HCT116 (cell line): ENCODE measurements around the gene UBE2O. TPM values are rescaled to one million over a fixed set of nuclear protein-coding genes. Genes with fewer than 3 reads are reported as not detected.

Source experiments
- ATAC-seq: fragments of 200-7000 bp; cut with Tn5 transposase; 2 replicates; pipeline ENCODE4 v1.9.1; 2020; ENCODE audit warnings: mild to moderate bottlenecking, moderate library complexity
- BruUV-seq: library from RNA; stranded (reverse); fragments of 400-500 nt; replicated peaks from 2 replicates; lab custom pipeline; 2021; lab: Mats Ljungman, UMichigan
- CTCF ChIA-PET: fragments of 300-600 bp; sonication (Branson Sonifier 250); formaldehyde crosslinking; loops from one replicate; lab custom pipeline; 2021; ENCODE audit warnings: antibody characterized with exemption; lab: Charles Lee
- POLR2A ChIA-PET: fragments of 300-600, 350-600 bp; sonication (Branson Sonifier 250); formaldehyde crosslinking; loops from one replicate; lab custom pipeline; 2021; ENCODE audit warnings: antibody characterized with exemption; lab: Charles Lee
- RAD21 ChIA-PET, 2 experiments: fragments of 300-600 bp; sonication (Branson Sonifier 250); formaldehyde crosslinking; loops; one replicate each; lab custom pipeline; 2023; ENCODE audit warnings: low total read pairs in 2 of 2; ENCODE audit not compliant: uncharacterized antibody in 2 of 2, unreplicated experiment in 2 of 2, low non-redundant PET in 1 of 2; lab: Charles Lee
- DNase-seq: peaks from one replicate; pipeline ENCODE4 v3.0.0-alpha.2; 2010; ENCODE audit warnings: low read depth, low spot score
- H2AFZ ChIP-seq: fragments of 200-600 bp; shearing (Covaris generic), sonication (generic); 2 replicates; pipeline ENCODE4 v1.6.1; 2017; ENCODE audit warnings: low read depth, mixed run types, mixed read lengths, antibody characterized with exemption, low read length; ENCODE audit not compliant: poor library complexity, severe bottlenecking
- H3K27ac ChIP-seq: 2 replicates; pipeline ENCODE4 v1.5.1; 2012; ENCODE audit warnings: low read depth, low read length
- H3K27me3 ChIP-seq: fragments of 200-600 bp; sonication (generic); 2 replicates; pipeline ENCODE4 v1.6.1; 2016; ENCODE audit warnings: mixed run types, low read length, mixed read lengths; ENCODE audit not compliant: insufficient read depth
- H3K36me3 ChIP-seq, 2 experiments: fragments of 200-500 bp in 1 of 2; fragments of 200-600 bp in 1 of 2; sonication (Bioruptor generic) in 1 of 2; sonication (generic) in 1 of 2; 2 replicates each; pipeline versions ENCODE4 v1.5.1 to v1.6.1; 2014 to 2016; ENCODE audit warnings: low read length in 2 of 2, inconsistent platforms in 1 of 2, mixed read lengths in 1 of 2, mixed run types in 1 of 2; ENCODE audit not compliant: insufficient read depth in 2 of 2, control insufficient read depth in 1 of 2
- H3K4me1 ChIP-seq, 2 experiments: fragments of 200-600 bp in 1 of 2; sonication (generic) in 1 of 2; 2 replicates each; pipeline versions ENCODE4 v1.5.1 to v1.6.1; 2012 to 2017; ENCODE audit warnings: low read length in 2 of 2, inconsistent platforms in 1 of 2, mild to moderate bottlenecking in 1 of 2, mixed read lengths in 1 of 2, mixed run types in 1 of 2, moderate library complexity in 1 of 2; ENCODE audit not compliant: insufficient read depth in 2 of 2, control insufficient read depth in 1 of 2
- H3K4me2 ChIP-seq: fragments of 200-600 bp; sonication (generic); 2 replicates; pipeline ENCODE4 v1.6.1; 2017; ENCODE audit warnings: mixed run types, low read length, mixed read lengths
- H3K4me3 ChIP-seq, 2 experiments: fragments of 200-600 bp in 1 of 2; sonication (generic) in 1 of 2; replicated peaks in 1 of 2; 2 replicates each; pipeline ENCODE4 v1.5.1; 2011 to 2016; ENCODE audit warnings: low read length in 2 of 2, control low read depth in 1 of 2, low read depth in 1 of 2, mild to moderate bottlenecking in 1 of 2, mixed read lengths in 1 of 2, mixed run types in 1 of 2
- H3K79me2 ChIP-seq: fragments of 200-600 bp; sonication (generic); 2 replicates; pipeline ENCODE4 v1.6.1; 2017; ENCODE audit warnings: mild to moderate bottlenecking, mixed run types, low read length, moderate library complexity, mixed read lengths; ENCODE audit not compliant: insufficient read depth
- H3K9ac ChIP-seq: fragments of 200-600 bp; sonication (generic); 2 replicates; pipeline ENCODE4 v1.6.1; 2016; ENCODE audit warnings: low read length, mixed read lengths
- H3K9me2 ChIP-seq: fragments of 200-600 bp; sonication (generic), shearing (Covaris generic); 2 replicates; pipeline ENCODE4 v1.6.1; 2017; ENCODE audit warnings: mixed run types, mild to moderate bottlenecking, moderate library complexity; ENCODE audit not compliant: insufficient read depth
- H3K9me3 ChIP-seq, 2 experiments: fragments of 200-500 bp in 1 of 2; fragments of 200-600 bp in 1 of 2; sonication (Bioruptor generic) in 1 of 2; sonication (generic) in 1 of 2; 2 replicates each; pipeline ENCODE4 v1.6.1; 2014 to 2017; ENCODE audit warnings: low read length in 2 of 2, mixed read lengths in 2 of 2, inconsistent platforms in 1 of 2, low read depth in 1 of 2, mild to moderate bottlenecking in 1 of 2, mixed run types in 1 of 2, moderate library complexity in 1 of 2; ENCODE audit not compliant: control insufficient read depth in 1 of 2, insufficient read depth in 1 of 2
- H4K20me1 ChIP-seq: fragments of 200-600 bp; sonication (generic), shearing (Covaris generic); 2 replicates; pipeline ENCODE4 v1.6.1; 2017; ENCODE audit warnings: mixed run types, mild to moderate bottlenecking, moderate library complexity; ENCODE audit not compliant: insufficient read depth
- CBX3 ChIP-seq: IDR thresholded peaks from 2 replicates; pipeline ENCODE4 v1.6.1; 2012; ENCODE audit warnings: low read depth
- EGR1 ChIP-seq: IDR thresholded peaks from 2 replicates; pipeline ENCODE4 v1.6.1; 2012; ENCODE audit warnings: low read depth
- ELF1 ChIP-seq: IDR thresholded peaks from 2 replicates; pipeline ENCODE4 v1.6.1; 2012; ENCODE audit warnings: low read depth, borderline replicate concordance
- EZH2 ChIP-seq: fragments of 200-600 bp; sonication (generic); IDR thresholded peaks from 2 replicates; pipeline ENCODE4 v1.6.1; 2017; ENCODE audit warnings: antibody characterized with exemption, mixed run types
- JUND ChIP-seq: IDR thresholded peaks from 2 replicates; pipeline ENCODE4 v1.6.1; 2012
- POLR2A ChIP-seq: IDR thresholded peaks from 2 replicates; pipeline ENCODE4 v1.7.0; 2011; ENCODE audit warnings: borderline replicate concordance; ENCODE audit not compliant: insufficient read depth, insufficient read length; ENCODE audit errors: extremely low read depth
- POLR2AphosphoS5 ChIP-seq: IDR thresholded peaks from 2 replicates; pipeline ENCODE4 v1.6.1; 2011; ENCODE audit warnings: mild to moderate bottlenecking, low read depth, low read length, moderate library complexity
- RAD21 ChIP-seq: IDR thresholded peaks from 2 replicates; pipeline ENCODE4 v1.6.1; 2012; ENCODE audit warnings: low read depth, mild to moderate bottlenecking
- SIN3A ChIP-seq: IDR thresholded peaks from 2 replicates; pipeline ENCODE4 v1.6.1; 2012; ENCODE audit warnings: low read depth
- SP1 ChIP-seq: IDR thresholded peaks from 2 replicates; pipeline ENCODE4 v1.6.1; 2012; ENCODE audit warnings: low read depth
- SRF ChIP-seq: IDR thresholded peaks from 2 replicates; pipeline ENCODE4 v1.6.1; 2012; ENCODE audit warnings: low read depth
- TCF7L2 ChIP-seq: IDR thresholded peaks from 2 replicates; pipeline ENCODE4 v1.7.0; 2011; ENCODE audit warnings: borderline replicate concordance, inconsistent platforms; ENCODE audit not compliant: insufficient read depth, insufficient read length; ENCODE audit errors: extremely low read depth
- YY1 ChIP-seq: IDR thresholded peaks from 2 replicates; pipeline ENCODE4 v1.6.1; 2011; ENCODE audit warnings: low read length, low read depth, moderate library complexity, mild to moderate bottlenecking; ENCODE audit not compliant: insufficient replicate concordance; ENCODE audit errors: extremely low read depth
- ZFX ChIP-seq: fragments of 450-650 bp; IDR thresholded peaks from 2 replicates; pipeline ENCODE4 v1.6.1; 2017
- ZNF274 ChIP-seq: fragments of 200-500 bp; sonication (Bioruptor generic); IDR thresholded peaks from 2 replicates; pipeline ENCODE4 v1.6.1; 2014; ENCODE audit warnings: mild to moderate bottlenecking, low read depth, low read length, inconsistent platforms
- intact Hi-C: fragments of 100-400 bp; cut with micrococcal nuclease; formaldehyde crosslinking; loops from 2 replicates; pipeline ENCODE4 v1.10.0; 2022
- total RNA-seq: library from RNA; stranded (reverse); gene quantifications from one replicate; pipeline ENCODE4 v1.2.1, GENCODE V29; 2021; ENCODE audit not compliant: unreplicated experiment
- TF ChIP-seq, protein P1 (sequence below): IDR thresholded peaks from 2 replicates; pipeline ENCODE4 v1.6.1; 2012
- TF ChIP-seq, protein P2 (sequence below): IDR thresholded peaks from 2 replicates; pipeline ENCODE4 v1.6.1; 2012

The UBE2O gene
- total RNA-seq, 1 experiment from 2014 or later, result 59.1 TPM

DNA sequence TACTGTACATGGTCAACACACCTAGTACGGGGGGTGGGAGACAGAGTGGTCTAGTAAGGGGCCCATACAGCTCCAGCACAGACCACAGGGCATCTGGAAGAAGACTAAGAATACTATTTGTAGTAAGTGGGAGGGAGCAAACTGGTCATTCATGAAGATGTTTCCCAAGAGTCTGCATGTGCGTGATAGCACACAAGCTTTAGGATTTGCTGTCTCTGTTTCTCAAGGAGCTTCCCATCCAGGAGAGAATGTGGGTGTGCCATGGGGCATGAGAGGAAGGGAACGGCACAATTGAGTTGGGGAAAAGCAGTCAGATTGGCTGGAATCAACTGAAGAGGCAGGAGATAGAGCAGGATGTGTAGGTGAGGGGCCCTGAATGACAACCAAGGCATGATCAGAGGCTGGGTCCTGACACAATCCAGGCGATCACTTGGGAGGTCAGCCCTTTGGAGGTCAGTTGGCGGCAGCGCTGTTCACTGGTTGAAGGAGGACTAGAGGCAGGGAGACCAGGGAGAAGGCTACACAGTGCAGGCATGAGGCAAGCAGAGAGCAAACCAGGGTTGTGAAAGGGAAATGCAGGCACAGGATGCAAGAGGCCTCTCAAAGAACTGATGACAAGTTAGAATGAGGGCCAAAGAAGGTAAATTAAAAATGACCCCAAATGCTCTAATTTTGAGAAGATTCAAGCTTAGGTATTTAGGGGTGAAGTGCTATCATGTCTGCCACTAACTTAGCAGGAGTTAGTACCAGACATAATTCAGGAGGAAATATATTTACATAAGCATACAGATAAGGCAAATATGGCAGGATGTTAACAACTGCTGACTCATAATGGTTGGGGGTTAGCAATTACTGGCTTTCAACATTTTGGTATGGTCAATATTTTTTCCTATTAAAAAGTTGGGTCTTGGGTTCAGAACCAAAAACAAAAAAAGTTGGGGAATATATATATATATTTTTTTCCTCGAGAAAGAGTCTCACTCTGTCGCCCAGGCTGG is 10.3 kb downstream of the UBE2O start:
- peaks cover 100% of the 10 kb centered on the region for H3K79me2 ChIP-seq
- ChIA-PET POLR2A (interaction anchor here (0.6 kb wide), 1 partner anchor 77 kb away, joined by 3 read pairs; no protein-coding TSS in a partner anchor), CTCF (no interaction called here), RAD21 (no interaction called here)
- no peak overlapping the region for H2AFZ ChIP-seq
- DNase-seq (no peak), ATAC-seq (no peak)
- no peak overlapping the region for H3K4me2 ChIP-seq
- no peaks in the 10 kb centered on the region for H3K36me3 ChIP-seq
- peaks cover 28 to 58% of the 10 kb centered on the region in 2 experiments for H3K4me1 ChIP-seq
- no TSS peak for BruUV-seq
- no peak overlapping the region for H3K4me3 ChIP-seq
- no peak overlapping the region for H3K9ac ChIP-seq
- H4K20me1 ChIP-seq, result peaks cover 14% of the 10 kb centered on the region; the same call in 1 of the 2 replicates
- no peak for TF ChIP-seq POLR2AphosphoS5
- TF ChIP-seq JUND, result no peak
- TF ChIP-seq, protein P1, sequence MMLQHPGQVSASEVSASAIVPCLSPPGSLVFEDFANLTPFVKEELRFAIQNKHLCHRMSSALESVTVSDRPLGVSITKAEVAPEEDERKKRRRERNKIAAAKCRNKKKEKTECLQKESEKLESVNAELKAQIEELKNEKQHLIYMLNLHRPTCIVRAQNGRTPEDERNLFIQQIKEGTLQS, result no peak
- no peak for TF ChIP-seq YY1
- TF ChIP-seq ELF1, result no peak
- TF ChIP-seq CBX3, result no peak
- TF ChIP-seq, protein P2, sequence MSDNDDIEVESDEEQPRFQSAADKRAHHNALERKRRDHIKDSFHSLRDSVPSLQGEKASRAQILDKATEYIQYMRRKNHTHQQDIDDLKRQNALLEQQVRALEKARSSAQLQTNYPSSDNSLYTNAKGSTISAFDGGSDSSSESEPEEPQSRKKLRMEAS, result no peak
- no peak for TF ChIP-seq SRF
- TF ChIP-seq POLR2A, result no peak
- TF ChIP-seq TCF7L2, result no peak
- TF ChIP-seq EZH2, result no peak
- no peak for TF ChIP-seq SIN3A
- TF ChIP-seq SP1, result no peak
- no peak for TF ChIP-seq EGR1
- TF ChIP-seq RAD21, result no peak
- TF ChIP-seq ZNF274, result no peak
- TF ChIP-seq ZFX, result no peak
- no peaks in the 10 kb centered on the region for H3K9me3 ChIP-seq
- intact Hi-C loops, result no loop called here
- no peak overlapping the region for H3K27ac ChIP-seq
- no peaks in the 10 kb centered on the region for H3K9me2 ChIP-seq
- H3K27me3 ChIP-seq, result no peaks in the 10 kb centered on the region
